NOMO-1 (cell line): ENCODE measurements around the gene ATP1A1.

Experiments
- DNase-seq, 2 experiments: peaks; one replicate each; lab custom pipeline; 2025; ENCODE audit not compliant: unreplicated experiment in 2 of 2; lab: John Stamatoyannopoulos, UW

ATP1A1 gene

GRCh38 chr1:116388122-116388521 is 15.1 kb downstream of the ATP1A1 start:
- DNase-seq, result no peak

DNA sequence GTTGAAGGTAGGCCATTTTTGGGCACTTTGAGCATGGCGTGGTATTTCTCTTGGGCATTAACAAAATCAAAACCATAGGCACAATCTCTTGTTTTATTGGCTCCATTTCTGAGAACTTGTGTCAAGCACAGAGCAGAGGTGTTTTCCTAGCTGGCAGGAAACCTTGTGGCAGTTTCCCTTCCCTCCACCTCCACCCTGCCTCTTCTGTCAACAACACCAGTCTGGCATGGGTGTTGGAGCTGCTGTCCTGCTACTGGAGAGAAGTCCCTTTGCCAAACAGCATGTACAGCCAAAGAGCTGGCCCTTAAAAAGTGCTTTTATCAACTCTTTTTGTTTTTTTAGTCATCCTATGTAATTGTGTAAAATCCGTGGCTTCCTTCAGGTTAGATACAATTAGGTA is 16.0 kb downstream of the ATP1A1 start:
- no peak for DNase-seq

DNA sequence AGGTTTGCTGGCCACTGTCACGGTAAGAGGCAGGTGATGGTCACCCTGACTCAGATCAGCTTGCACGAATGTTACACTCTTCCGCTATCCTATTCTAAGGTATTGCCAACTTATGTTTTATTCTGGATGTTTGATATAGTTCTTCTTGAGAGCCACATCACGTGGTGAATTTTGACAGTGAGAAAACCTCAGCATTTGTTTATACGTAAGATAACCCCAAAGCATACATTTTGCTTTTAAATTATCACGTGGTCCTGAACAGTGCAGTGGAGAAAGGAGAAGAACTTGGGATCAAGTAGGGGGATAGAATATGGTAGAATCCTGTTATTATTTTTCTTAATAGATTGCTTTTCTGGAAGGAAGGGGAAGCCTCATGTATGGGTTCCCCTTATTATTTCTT is 16.6 kb downstream of the ATP1A1 start:
- DNase-seq, result no peak

DNA sequence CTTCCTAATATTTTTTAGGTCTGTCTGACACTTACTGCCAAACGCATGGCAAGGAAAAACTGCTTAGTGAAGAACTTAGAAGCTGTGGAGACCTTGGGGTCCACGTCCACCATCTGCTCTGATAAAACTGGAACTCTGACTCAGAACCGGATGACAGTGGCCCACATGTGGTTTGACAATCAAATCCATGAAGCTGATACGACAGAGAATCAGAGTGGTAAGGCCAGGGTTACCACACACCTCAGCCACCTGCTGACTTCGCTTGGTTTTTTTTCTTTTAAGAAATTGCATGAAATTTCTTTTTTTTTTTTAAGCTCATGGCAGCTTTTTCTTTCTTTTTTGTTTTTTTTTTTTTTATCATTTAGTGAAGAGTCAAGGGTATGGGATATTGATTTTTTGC is 17.2 kb downstream of the ATP1A1 start:
- DNase-seq, result no peak

DNA sequence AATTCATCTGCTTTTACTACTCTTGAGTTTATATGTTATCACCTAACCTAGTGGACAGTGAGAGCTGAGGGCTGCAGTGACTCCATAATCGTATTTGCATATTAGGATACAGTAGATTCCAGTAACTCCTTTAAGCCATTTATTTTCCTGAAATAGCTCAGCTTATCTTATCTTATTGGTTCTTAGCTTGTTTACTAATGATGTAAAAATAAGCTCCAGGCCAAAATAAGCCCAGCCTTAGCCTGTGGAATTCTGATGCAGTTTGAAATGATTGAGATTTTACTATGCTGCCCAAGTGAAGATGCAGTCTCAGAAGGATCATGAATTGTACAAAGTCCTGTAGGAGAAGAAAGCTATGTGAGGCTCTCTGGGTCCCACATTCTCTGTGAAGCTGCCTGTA is 18.1 kb downstream of the ATP1A1 start:
- no peak for DNase-seq

DNA sequence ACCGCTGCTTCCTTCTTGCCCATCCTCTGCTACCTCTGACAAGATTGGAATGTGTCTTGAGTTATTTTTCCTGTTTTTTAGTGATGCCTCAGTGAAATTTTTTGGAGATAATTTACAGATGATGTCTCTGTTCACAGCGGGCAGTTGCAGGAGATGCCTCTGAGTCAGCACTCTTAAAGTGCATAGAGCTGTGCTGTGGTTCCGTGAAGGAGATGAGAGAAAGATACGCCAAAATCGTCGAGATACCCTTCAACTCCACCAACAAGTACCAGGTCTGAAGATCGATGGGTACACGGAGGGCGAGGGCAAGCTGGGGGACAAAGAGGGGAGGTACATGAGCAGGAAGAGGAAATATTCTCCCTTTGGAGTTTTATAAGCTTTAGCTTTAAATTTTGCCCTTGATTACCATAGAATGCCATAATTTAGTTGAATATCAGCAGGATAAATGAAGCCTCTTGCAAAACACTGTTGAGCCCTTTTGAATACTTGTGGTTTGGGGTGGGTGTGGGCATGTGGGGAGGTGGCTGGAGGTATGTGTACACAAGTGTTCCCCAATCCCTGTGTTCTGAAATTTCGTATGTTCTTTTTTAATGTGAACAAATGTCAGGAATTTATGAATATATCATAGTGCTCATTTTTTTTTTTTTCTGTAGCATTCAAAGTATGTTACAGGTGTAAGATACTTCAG is 19.8 kb downstream of the ATP1A1 start:
- no peak for DNase-seq

DNA sequence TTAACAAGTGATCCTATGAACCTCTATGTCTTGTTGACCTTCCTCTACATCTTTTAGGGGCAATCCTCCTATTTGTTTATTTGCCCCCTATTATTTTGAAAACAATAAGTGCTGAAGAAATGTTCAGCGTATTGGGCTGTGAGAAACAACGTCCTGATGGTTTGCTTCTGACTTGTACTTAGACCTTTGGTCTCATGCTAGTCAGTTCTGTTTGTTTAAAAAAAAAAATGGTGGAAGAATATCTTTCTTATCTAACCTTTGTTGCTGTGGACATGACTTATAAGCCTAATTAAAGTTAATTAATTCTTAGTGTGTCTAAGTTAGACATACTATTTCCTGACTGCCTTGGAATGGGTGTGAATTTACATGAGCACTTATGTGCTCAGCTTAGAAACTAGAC is 20.7 kb downstream of the ATP1A1 start:
- DNase-seq, result no peak

DNA sequence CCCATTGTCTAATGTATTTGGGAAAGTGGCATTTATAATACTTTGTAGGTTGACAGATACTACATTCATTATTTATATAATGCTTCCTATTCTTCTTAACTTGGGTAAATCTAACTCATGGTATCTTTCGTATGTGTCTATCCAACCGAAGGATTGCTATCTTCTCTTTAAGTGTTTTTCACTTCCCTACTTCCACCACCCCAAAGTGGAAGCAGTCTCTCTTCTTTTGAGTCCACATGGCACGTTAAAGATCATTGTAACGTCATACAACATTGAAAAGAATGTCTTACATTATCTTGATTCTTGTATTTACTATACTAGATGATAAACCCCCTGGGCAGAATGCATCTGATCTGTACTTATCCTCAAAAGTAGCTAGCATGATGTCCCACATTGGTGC is 21.2 kb downstream of the ATP1A1 start:
- DNase-seq, result no peak

- DNase-seq, result no peak
These were observed 23.7 kb downstream of the ATP1A1 start for GRCh38 chr1:116396769-116397168.

- DNase-seq, result no peak
These were observed 24.7 kb downstream of the ATP1A1 start for GRCh38 chr1:116397728-116398127.

DNA sequence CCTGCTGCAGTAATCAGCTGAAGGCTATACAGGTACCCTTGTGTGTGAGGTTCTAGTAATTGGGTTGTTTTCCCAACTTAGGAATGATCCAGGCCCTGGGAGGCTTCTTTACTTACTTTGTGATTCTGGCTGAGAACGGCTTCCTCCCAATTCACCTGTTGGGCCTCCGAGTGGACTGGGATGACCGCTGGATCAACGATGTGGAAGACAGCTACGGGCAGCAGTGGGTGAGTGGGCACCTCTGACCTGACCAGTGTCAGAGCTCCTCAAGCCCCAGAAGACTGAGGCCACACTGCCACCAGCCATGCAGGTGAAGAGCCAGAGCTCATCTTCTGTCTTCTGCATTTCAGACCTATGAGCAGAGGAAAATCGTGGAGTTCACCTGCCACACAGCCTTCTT is 27.7 kb downstream of the ATP1A1 start:
- DNase-seq, result no peak

DNA sequence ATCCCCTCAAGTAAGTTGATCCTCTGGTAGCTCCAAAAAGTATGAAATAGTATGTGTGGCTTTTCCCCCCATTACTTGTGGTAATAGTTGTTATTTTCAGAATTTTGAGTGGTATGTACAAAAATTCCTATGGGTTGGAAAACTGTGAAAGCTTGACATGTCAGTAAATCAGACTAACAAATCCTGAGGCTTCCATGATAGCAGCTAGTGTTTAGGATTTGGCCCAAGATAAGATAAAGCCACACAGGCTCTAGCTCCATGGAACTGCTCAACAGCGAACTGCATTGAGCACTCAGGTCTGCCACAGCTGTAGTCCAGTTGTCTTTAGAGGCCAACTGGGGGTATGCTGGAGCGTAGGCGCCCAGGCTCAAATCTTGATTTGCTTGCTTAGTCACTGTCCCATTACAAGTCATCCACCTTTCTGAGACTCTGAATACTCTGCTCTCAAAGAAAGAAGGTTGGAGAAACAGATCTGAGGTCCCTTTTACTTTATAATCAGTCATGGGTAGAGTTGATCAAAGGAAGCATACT is 28.7 kb downstream of the ATP1A1 start:
- no peak for DNase-seq

DNA sequence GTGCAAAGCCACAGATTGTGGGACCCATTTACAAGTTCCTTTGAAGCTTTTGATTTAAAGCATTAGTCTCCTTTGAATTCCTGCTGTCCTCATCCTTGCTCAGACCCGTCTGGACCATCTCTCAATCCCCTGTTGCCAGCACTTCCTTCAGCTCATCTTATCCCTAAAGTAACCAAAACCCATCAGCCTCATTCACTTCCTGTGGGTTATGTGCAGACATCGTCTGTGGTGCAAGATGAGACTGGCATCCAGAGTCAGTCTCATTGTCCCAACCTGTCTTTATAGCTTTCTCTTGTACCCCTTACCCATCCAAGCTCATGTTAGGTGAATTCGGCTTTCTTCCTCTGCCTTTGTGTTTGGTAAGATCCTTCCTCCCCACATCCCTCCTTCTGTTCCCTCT is 29.3 kb downstream of the ATP1A1 start:
- DNase-seq, result no peak

DNA sequence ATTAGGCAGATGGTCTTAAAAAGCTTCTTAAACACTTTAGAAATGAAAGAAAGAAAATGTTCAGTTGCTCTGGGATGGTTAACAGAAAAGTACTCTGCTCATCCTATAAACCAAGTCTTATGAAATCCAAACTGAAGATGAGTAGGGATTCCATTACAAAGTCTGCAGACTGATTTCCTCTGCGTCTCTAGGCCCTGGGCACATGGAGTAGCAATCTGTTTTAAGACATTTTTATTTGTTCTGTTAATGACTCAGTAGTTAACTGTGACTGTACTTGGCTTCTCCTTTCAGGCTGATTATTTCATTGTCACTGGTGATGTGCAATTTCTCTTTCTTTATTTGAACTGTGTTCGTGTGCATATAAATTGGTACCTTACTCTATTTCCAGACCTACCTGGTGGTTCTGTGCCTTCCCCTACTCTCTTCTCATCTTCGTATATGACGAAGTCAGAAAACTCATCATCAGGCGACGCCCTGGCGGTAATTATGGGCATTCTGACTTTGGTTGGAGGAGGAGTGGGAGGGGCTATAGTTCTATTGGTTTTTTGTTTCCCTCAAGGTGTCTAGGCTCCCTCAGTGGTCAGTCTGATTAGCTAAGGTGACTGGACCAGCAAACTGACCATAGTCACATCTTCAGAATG is 30.6 kb downstream of the ATP1A1 start:
- DNase-seq, result no peak

DNA sequence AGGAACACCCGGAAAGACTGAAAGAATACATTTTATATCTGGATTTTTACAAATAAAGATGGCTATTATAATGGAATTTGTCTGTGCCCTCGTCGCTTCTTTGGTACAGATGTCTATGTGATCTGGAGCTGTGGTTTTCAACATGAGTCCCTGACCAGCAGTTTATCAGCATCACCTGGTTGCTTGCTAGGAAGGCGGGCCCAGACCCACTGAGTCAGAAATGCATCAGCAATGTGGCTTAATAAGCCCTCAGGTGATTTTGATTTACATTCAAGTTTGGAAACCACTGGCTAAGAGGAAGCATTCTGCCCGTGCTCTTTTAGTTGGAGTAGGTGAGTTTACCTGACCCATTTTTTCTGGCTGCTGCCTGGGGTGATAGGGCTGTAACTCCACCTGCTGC is 31.7 kb downstream of the ATP1A1 start:
- no peak for DNase-seq

- DNase-seq, result no peak
These were observed 32.4 kb downstream of the ATP1A1 start for GRCh38 chr1:116405241-116406135.

- no peak for DNase-seq
These were observed 34.0 kb downstream of the ATP1A1 start for GRCh38 chr1:116407033-116407432.

- no peak for DNase-seq
These were observed 35.1 kb downstream of the ATP1A1 start for GRCh38 chr1:116408193-116408592.

DNA sequence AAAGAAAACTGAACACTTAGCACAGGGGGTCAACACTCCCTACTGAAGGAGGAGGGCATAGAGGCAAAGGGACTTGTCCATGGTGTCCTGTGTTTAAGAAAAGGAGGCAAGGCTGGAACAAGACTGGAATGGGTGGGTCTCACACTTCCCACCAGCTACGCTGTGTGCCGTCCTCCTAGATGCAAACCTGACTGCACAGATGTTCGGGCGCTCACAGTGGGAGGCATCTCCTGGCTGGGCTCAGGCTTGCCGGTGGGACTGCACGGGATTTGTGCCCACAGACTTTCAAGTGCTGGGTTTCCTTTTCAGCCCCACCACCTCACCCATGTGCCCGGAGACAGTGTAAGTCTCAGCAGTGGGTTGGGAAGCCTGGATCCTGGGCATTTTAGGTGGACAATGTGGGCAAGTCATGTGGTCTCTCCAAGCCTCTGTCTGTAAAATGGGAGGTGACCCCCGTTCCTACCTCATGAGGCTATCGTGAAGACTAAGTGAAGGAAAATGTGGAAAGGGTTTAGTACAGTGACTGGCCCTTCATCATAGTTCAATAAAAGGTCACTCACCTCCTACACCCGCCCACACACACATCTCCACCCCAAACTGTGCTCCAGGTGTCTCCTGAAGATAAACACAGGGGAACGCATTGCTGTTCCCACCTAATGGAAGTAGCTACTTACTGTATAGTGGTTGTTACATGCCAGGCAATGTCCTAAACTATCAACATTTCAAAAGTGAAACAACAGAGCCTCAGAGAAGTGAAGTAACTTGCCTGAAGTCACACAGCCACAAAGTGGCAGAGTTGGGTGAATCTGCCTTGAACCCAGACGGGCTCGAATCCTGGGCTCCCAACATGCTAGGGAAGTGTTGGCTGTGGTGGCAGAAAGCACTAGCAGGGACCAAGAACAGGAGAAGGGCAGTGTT is 36.0 kb downstream of the ATP1A1 start:
- DNase-seq, result no peak

- no peak for DNase-seq
These were observed 36.7 kb downstream of the ATP1A1 start for GRCh38 chr1:116409751-116410191.
